Trophoblast cell (in vitro differentiated cells and primary cell): ENCODE data around the gene ZNF304.

ENCODE experiments used
- DNase-seq, 2 donors: peaks; one replicate each; pipeline ENCODE4 v3.0.0-alpha.2; 2016
- H2AFZ ChIP-seq: 2 replicates; pipeline ENCODE4 v1.6.1; 2013; ENCODE audit warnings: low read length, moderate library complexity, mild to moderate bottlenecking; ENCODE audit not compliant: insufficient read depth, poor library complexity
- H2AK5ac ChIP-seq: 2 replicates; pipeline ENCODE4 v1.6.1; 2013; ENCODE audit warnings: mild to moderate bottlenecking, low read length
- H2BK120ac ChIP-seq: 2 replicates; pipeline ENCODE4 v1.6.1; 2013; ENCODE audit warnings: low read length, mild to moderate bottlenecking, moderate library complexity; ENCODE audit not compliant: insufficient read depth, poor library complexity
- H2BK12ac ChIP-seq: 2 replicates; pipeline ENCODE4 v1.6.1; 2013; ENCODE audit warnings: mild to moderate bottlenecking, low read length, moderate library complexity
- H2BK5ac ChIP-seq: 2 replicates; pipeline ENCODE4 v1.6.1; 2013; ENCODE audit warnings: low read length, low read depth, moderate library complexity, mild to moderate bottlenecking; ENCODE audit not compliant: poor library complexity
- H3K14ac ChIP-seq: 2 replicates; pipeline ENCODE4 v1.6.1; 2013; ENCODE audit warnings: mild to moderate bottlenecking, low read length
- H3K18ac ChIP-seq: 2 replicates; pipeline ENCODE4 v1.6.1; 2013; ENCODE audit warnings: mild to moderate bottlenecking, low read length
- H3K23ac ChIP-seq: 2 replicates; pipeline ENCODE4 v1.6.1; 2013; ENCODE audit warnings: low read length
- H3K27ac ChIP-seq: 2 replicates; pipeline ENCODE4 v1.5.1; 2013; ENCODE audit warnings: low read depth, mild to moderate bottlenecking, inconsistent platforms, low read length, moderate library complexity
- H3K27me3 ChIP-seq: 2 replicates; pipeline ENCODE4 v1.6.1; 2013; ENCODE audit warnings: inconsistent platforms, mild to moderate bottlenecking, low read length, moderate library complexity; ENCODE audit not compliant: insufficient read depth
- H3K36me3 ChIP-seq, 2 experiments: 1 replicate in 1 of 2; 2 replicates in 1 of 2; pipeline ENCODE4 v1.6.1; 2013; ENCODE audit warnings: low read length in 2 of 2, mild to moderate bottlenecking in 2 of 2, moderate library complexity in 1 of 2; ENCODE audit not compliant: insufficient read depth in 2 of 2, control insufficient read depth in 1 of 2
- H3K4ac ChIP-seq: 2 replicates; pipeline ENCODE4 v1.6.1; 2013; ENCODE audit warnings: low read depth, mild to moderate bottlenecking, low read length, moderate library complexity
- H3K4me1 ChIP-seq, 2 experiments: 1 replicate in 1 of 2; 2 replicates in 1 of 2; pipeline ENCODE4 v1.6.1; 2013; ENCODE audit warnings: low read length in 2 of 2, mild to moderate bottlenecking in 2 of 2, moderate library complexity in 1 of 2; ENCODE audit not compliant: insufficient read depth in 2 of 2, control insufficient read depth in 1 of 2
- H3K4me2 ChIP-seq: 2 replicates; pipeline ENCODE4 v1.6.1; 2013; ENCODE audit warnings: inconsistent platforms, mild to moderate bottlenecking, low read length, moderate library complexity
- H3K4me3 ChIP-seq: 2 replicates; pipeline ENCODE4 v1.5.1; 2013; ENCODE audit warnings: mild to moderate bottlenecking, low read depth, low read length, inconsistent platforms
- H3K79me1 ChIP-seq: one replicate; pipeline ENCODE4 v1.6.1; 2013; ENCODE audit warnings: low read length
- H3K79me2 ChIP-seq: 2 replicates; pipeline ENCODE4 v1.6.1; 2013; ENCODE audit warnings: low read length, mild to moderate bottlenecking; ENCODE audit not compliant: control insufficient read depth, insufficient read depth, poor library complexity
- H3K9ac ChIP-seq: 2 replicates; pipeline ENCODE4 v1.6.1; 2013; ENCODE audit warnings: mild to moderate bottlenecking, low read length
- H3K9me3 ChIP-seq: 2 replicates; pipeline ENCODE4 v1.6.1; 2013; ENCODE audit warnings: low read depth, mild to moderate bottlenecking, control low read depth, inconsistent platforms, low read length; ENCODE audit not compliant: insufficient read depth
- H4K12ac ChIP-seq: 2 replicates; pipeline ENCODE4 v1.6.1; 2013; ENCODE audit warnings: low read depth, mild to moderate bottlenecking, low read length, moderate library complexity
- H4K8ac ChIP-seq: 2 replicates; pipeline ENCODE4 v1.6.1; 2013; ENCODE audit warnings: low read depth, mild to moderate bottlenecking, low read length, moderate library complexity
- H4K91ac ChIP-seq: one replicate; pipeline ENCODE4 v1.6.1; 2013; ENCODE audit warnings: low read depth, mild to moderate bottlenecking, low read length, moderate library complexity
- WGBS: extraction: QIAGEN DNeasy Blood & Tissue Kit; methylation state at CpG from one replicate; pipeline ENCODE4 v1.1.7; 2013; ENCODE audit warnings: missing lambda C conversion rate; ENCODE audit not compliant: insufficient read length, insufficient coverage; ENCODE audit errors: extremely low coverage; 5-methylcytosine and 5-hydroxymethylcytosine counted together

ZNF304 gene

GRCh38 chr19:57308514-57308913, 42.6 kb upstream of the ZNF304 start:
- Histone ChIP-seq H2BK12ac (no peak overlapping the region), H3K14ac (no peak overlapping the region), H3K4ac (no peak overlapping the region), H3K79me1 (no peaks in the 10 kb centered on the region), H4K12ac (no peak overlapping the region), H3K4me2 (no peak overlapping the region), H4K91ac (no peak overlapping the region), H2AFZ (no peak overlapping the region), H4K8ac (no peak overlapping the region), H2BK120ac (no peak overlapping the region), H3K9ac (no peak overlapping the region), H3K27ac (no peak overlapping the region), H3K9me3 (no peaks in the 10 kb centered on the region), H3K23ac (peak overlapping the region; percentile 7), H3K79me2 (no peaks in the 10 kb centered on the region), H3K27me3 (no peaks in the 10 kb centered on the region), H2BK5ac (no peak overlapping the region), H3K36me3 (peaks cover 0 to 2% of the 10 kb centered on the region in 2 experiments), H3K4me1 (no peaks in the 10 kb centered on the region), H2AK5ac (no peak overlapping the region), H3K18ac (no peak overlapping the region), H3K4me3 (no peak overlapping the region)
- no peak for DNase-seq

GRCh38 chr19:57310792-57311191, 40.3 kb upstream of the ZNF304 start:
- Histone ChIP-seq H3K23ac (no peak overlapping the region), H3K18ac (no peak overlapping the region), H3K36me3 (no peaks in the 10 kb centered on the region), H3K4me3 (no peak overlapping the region), H4K8ac (no peak overlapping the region), H3K14ac (no peak overlapping the region), H3K4ac (no peak overlapping the region), H4K12ac (no peak overlapping the region), H2BK5ac (no peak overlapping the region), H3K79me2 (no peaks in the 10 kb centered on the region), H2AK5ac (no peak overlapping the region), H3K4me1 (no peaks in the 10 kb centered on the region), H4K91ac (no peak overlapping the region), H3K9ac (no peak overlapping the region), H2BK120ac (no peak overlapping the region), H3K79me1 (no peaks in the 10 kb centered on the region), H3K27me3 (no peaks in the 10 kb centered on the region), H3K4me2 (no peak overlapping the region), H3K27ac (no peak overlapping the region), H3K9me3 (no peaks in the 10 kb centered on the region), H2BK12ac (no peak overlapping the region), H2AFZ (no peak overlapping the region)
- DNase-seq: no peak
- no CpG with 5 or more reads among the region's 2 CpGs for WGBS

GRCh38 chr19:57314146-57314545, 36.9 kb upstream of the ZNF304 start:
- Histone ChIP-seq H3K4ac (no peak overlapping the region), H3K14ac (no peak overlapping the region), H3K27ac (no peak overlapping the region), H2BK5ac (no peak overlapping the region), H2BK12ac (no peak overlapping the region), H4K91ac (no peak overlapping the region), H3K4me1 (no peaks in the 10 kb centered on the region), H2AK5ac (no peak overlapping the region), H3K79me1 (no peaks in the 10 kb centered on the region), H3K18ac (no peak overlapping the region), H2BK120ac (no peak overlapping the region), H3K36me3 (no peaks in the 10 kb centered on the region), H3K23ac (no peak overlapping the region), H3K79me2 (no peaks in the 10 kb centered on the region), H3K9me3 (no peaks in the 10 kb centered on the region), H4K8ac (no peak overlapping the region), H4K12ac (no peak overlapping the region), H3K4me3 (no peak overlapping the region), H3K4me2 (no peak overlapping the region), H2AFZ (no peak overlapping the region), H3K9ac (no peak overlapping the region), H3K27me3 (no peaks in the 10 kb centered on the region)
- DNase-seq: no peak
- no CpG with 5 or more reads among the region's 4 CpGs for WGBS

GRCh38 chr19:57317503-57317902, 33.6 kb upstream of the ZNF304 start:
- H3K4me2 ChIP-seq: no peak overlapping the region
- peaks cover 6% of the 10 kb centered on the region for H3K79me1 ChIP-seq
- no peak overlapping the region for H2BK12ac ChIP-seq
- H2BK5ac ChIP-seq: no peak overlapping the region
- H4K91ac ChIP-seq: no peak overlapping the region
- no peak overlapping the region for H2AK5ac ChIP-seq
- no peak overlapping the region for H2AFZ ChIP-seq
- H3K9me3 ChIP-seq: no peaks in the 10 kb centered on the region
- no peak overlapping the region for H3K27ac ChIP-seq
- no peak overlapping the region for H3K18ac ChIP-seq
- no peak overlapping the region for H4K8ac ChIP-seq
- H3K4me3 ChIP-seq: no peak overlapping the region
- H3K9ac ChIP-seq: no peak overlapping the region
- no peak overlapping the region for H2BK120ac ChIP-seq
- H3K27me3 ChIP-seq: no peaks in the 10 kb centered on the region
- H3K4ac ChIP-seq: no peak overlapping the region
- H3K23ac ChIP-seq: no peak overlapping the region
- peaks cover 8% of the 10 kb centered on the region for H3K79me2 ChIP-seq
- DNase-seq: peak; percentile 26 to 43
- H3K14ac ChIP-seq: no peak overlapping the region
- no CpG with 5 or more reads among the region's 29 CpGs for WGBS
- H3K4me1 ChIP-seq: peaks cover 6 to 8% of the 10 kb centered on the region in 2 experiments
- no peak overlapping the region for H4K12ac ChIP-seq
- H3K36me3 ChIP-seq: no peaks in the 10 kb centered on the region
